Gastrocnemius medialis (tissue), 4 donors: ENCODE data around the gene SPON1.

ENCODE experiments used
- CTCF ChIP-seq, 5 experiments: fragments of 450-650 bp in 3 of 5; fragments of 200-600 bp in 2 of 5; sonication (generic) in 2 of 5; IDR thresholded peaks in 4 of 5; conservative IDR thresholded peaks in 1 of 5; 1 replicate in 4 of 5; 2 replicates in 1 of 5; pipeline ENCODE4 v1.5.1; 2016 to 2019; ENCODE audit warnings: antibody characterized with exemption in 5 of 5, mild to moderate bottlenecking in 3 of 5, moderate library complexity in 3 of 5
- POLR2A ChIP-seq, 2 donors: fragments of 450-650 bp; IDR thresholded peaks; one replicate each; pipeline ENCODE4 v1.6.1; 2017; ENCODE audit warnings: antibody characterized with exemption in 2 of 2, mild to moderate bottlenecking in 2 of 2, moderate library complexity in 2 of 2

DNA sequence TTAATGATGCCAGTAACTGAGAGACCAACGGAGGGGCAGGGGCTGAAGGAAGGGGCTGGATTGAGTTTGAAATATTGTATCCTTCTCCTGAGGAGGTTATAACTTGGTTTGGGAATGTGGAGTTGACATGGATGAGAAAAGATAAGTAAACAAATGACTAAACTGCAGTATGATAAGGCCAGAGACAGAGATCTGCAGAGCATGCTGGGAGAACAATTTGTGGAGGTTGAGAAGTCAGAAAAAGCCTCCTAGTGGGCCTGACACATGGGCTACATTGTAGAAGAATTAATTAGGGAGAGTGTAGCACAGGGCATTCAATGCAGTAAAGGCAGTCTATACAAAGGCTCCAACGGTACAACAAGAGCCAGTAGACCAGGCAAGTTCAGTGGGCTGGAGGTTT lies 55.9 kb downstream of the SPON1 start:
- TF ChIP-seq CTCF (IDR thresholded peaks at IDR 0.05 in 4 of 5, conservative IDR thresholded peaks at IDR 0.05 in 1 of 5) (no peak), POLR2A (IDR thresholded peaks at IDR 0.05) (no peak)
